ENCODE data around the gene IFI44L.

IFI44L gene

DNA sequence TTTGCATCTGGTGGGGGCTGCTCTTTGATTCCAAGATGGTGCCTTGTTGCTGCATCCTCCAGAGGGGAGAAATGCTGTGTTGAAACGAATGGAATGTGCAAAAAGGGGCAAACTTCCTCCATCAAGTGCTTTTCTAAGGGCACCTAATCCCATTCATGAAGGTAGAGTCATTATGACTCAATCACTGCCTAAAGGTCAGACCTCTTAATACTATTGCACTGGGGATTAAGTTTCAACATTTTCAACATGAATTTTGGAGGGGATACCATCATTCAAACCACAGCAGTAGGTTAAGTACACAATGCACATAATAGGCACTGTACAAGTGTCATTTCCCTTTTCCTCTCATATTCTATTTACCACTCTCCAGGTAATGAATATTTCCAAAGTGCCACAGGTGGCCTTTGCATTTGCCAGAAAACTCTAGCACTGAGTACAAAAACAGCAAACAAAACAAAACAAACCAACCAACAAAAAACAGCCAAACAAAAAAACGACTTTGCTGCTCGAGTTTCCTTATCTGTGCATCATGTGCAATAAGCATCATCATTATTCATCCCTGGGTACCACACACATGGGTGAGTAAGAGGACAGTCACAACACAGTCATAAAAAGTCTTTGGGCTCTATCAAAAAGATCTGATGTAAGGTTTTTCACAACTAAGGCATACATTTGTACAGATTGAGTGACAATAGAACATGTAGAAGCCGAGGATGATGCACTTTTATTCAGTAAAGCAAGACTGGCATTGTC, 71.9 kb downstream of the IFI44L start:
- no peak for DNase-seq
